ENCODE measurements around the gene VCAN. TPM values are rescaled to one million over a fixed set of nuclear protein-coding genes. Genes with fewer than 3 reads are reported as not detected.

Gene VCAN
- total RNA-seq, 2 experiments from 2014 or later, result under 0.01 TPM; not detected in 1

DNA sequence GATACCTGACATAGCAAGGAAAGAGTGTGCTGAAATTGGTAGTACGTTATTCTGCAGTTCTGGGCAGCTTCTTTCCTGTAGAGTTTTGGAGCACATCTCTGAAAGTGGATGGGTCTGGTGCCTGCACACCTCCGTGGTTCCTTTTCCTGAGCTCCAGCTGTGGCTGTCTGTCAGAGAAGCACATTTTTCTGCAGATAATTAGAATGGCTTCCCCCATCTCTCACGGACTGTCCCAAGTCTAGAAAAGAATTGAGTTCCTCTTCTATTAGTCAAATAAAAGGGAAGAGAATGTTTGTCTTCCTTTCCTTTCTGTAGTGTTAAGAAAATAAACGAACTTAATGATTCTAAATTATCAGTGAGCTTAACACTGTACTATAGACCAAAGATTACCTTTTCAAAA lies 55.7 kb downstream of the VCAN start:
- H3K4me1 ChIP-seq (ENCODE audit: insufficient read depth, low read length, poor library complexity, severe bottlenecking), result no peaks in the 10 kb centered on the region
- CTCF ChIA-PET (ENCODE audit: unreplicated experiment), result no interaction called here
- H3K9me3 ChIP-seq (ENCODE audit: low read length), result no peaks in the 10 kb centered on the region
- H3K9me2 ChIP-seq (ENCODE audit: insufficient read depth, low read length), result no peaks in the 10 kb centered on the region
- no peak overlapping the region for H3K27ac ChIP-seq (ENCODE audit: low read depth, low read length, poor library complexity, severe bottlenecking)
- no peak overlapping the region for H3K4me2 ChIP-seq (ENCODE audit: low read length)
- no peak for TF ChIP-seq EZH2phosphoT487 (IDR thresholded peaks at IDR 0.05; ENCODE audit: borderline replicate concordance, low read depth, low read length)
- TF ChIP-seq, protein P1, sequence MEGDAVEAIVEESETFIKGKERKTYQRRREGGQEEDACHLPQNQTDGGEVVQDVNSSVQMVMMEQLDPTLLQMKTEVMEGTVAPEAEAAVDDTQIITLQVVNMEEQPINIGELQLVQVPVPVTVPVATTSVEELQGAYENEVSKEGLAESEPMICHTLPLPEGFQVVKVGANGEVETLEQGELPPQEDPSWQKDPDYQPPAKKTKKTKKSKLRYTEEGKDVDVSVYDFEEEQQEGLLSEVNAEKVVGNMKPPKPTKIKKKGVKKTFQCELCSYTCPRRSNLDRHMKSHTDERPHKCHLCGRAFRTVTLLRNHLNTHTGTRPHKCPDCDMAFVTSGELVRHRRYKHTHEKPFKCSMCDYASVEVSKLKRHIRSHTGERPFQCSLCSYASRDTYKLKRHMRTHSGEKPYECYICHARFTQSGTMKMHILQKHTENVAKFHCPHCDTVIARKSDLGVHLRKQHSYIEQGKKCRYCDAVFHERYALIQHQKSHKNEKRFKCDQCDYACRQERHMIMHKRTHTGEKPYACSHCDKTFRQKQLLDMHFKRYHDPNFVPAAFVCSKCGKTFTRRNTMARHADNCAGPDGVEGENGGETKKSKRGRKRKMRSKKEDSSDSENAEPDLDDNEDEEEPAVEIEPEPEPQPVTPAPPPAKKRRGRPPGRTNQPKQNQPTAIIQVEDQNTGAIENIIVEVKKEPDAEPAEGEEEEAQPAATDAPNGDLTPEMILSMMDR (conservative IDR thresholded peaks at IDR 0.05; ENCODE audit: low read length), result no peak
- H2AFZ ChIP-seq (ENCODE audit: low read length), result no peak overlapping the region
- H3K4me3 ChIP-seq (ENCODE audit: low read depth, low read length, poor library complexity, severe bottlenecking), result no peak overlapping the region
- intact Hi-C loops (cut with micrococcal nuclease; ENCODE audit: unreplicated experiment), result no loop called here
- H3K36me3 ChIP-seq (ENCODE audit: insufficient read depth, low read length), result no peaks in the 10 kb centered on the region
- POLR2A ChIA-PET, result no interaction called here
- H3K79me2 ChIP-seq (ENCODE audit: insufficient read depth, low read depth, low read length), result no peaks in the 10 kb centered on the region
- no peak for DNase-seq (ENCODE audit: low spot score)
- no peaks in the 10 kb centered on the region for H4K20me1 ChIP-seq (ENCODE audit: insufficient read depth, low read length)
- no TSS peak for BruUV-seq (replicated peaks)

DNA sequence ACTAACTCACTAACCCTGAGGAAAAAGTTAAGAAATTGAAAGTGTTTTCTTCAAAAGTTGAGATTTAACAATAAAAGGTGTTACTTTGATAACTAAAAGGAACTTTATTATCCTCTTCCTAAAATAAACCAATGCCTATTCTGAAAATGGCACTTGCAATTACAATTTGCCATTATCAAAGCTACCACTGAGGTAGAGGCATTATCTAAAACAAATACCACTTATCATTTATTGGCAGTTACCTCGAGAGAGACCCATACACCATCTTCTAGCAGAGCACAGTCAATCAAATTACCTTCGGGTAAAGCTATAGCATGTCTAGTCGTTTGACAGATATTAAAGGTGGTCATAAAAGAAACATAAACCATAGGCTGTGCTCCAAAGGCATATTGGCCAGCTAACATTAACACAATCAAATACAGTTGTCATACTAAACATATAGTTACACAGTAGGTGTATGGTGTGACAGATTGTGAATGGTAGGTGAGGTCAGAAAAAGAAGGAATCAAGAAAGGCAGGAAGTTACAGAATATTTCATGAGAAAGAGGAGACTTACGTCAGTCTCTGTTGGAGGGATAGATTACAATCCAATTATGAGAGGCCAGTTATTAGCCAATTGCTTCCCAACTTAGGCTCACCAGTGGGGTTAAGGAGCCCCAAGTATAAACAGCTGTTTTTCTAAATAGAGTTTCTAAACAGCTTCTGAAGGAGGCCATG lies 56.3 kb downstream of the VCAN start:
- H3K4me1 ChIP-seq (ENCODE audit: insufficient read depth, low read length, poor library complexity, severe bottlenecking), result no peaks in the 10 kb centered on the region
- CTCF ChIA-PET (ENCODE audit: unreplicated experiment), result no interaction called here
- no TSS peak for BruUV-seq (replicated peaks)

DNA sequence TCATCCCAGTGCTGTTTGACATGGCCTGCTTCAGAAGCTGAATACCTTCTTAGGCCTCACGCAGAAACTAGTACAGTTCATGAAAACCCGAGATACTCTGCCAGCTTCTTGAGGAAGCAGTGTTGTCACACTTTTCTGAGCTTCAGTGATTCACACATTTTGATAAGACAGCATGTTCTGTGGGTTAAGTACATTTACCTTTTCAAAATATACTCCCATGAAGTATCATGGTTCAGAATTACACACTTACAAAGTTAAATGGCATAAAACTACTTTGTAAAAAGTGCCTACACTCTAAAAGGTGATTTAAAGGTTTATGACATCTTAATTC lies 56.9 kb downstream of the VCAN start:
- no peak overlapping the region for H3K4me3 ChIP-seq (ENCODE audit: low read depth, low read length, poor library complexity, severe bottlenecking)
- no peaks in the 10 kb centered on the region for H3K4me1 ChIP-seq (ENCODE audit: insufficient read depth, low read length, poor library complexity, severe bottlenecking)
- POLR2A ChIA-PET, result interaction anchor here (0.6 kb wide), 1 partner anchor 1387 kb away, joined by 4 read pairs; no protein-coding TSS in a partner anchor
- TF ChIP-seq EZH2phosphoT487 (IDR thresholded peaks at IDR 0.05; ENCODE audit: borderline replicate concordance, low read depth, low read length), result no peak
- TF ChIP-seq, protein P1 (conservative IDR thresholded peaks at IDR 0.05; ENCODE audit: low read length), result no peak
- no peaks in the 10 kb centered on the region for H3K79me2 ChIP-seq (ENCODE audit: insufficient read depth, low read depth, low read length)
- no peaks in the 10 kb centered on the region for H3K9me3 ChIP-seq (ENCODE audit: low read length)
- no peaks in the 10 kb centered on the region for H3K9me2 ChIP-seq (ENCODE audit: insufficient read depth, low read length)
- no peak overlapping the region for H3K4me2 ChIP-seq (ENCODE audit: low read length)
- no peak overlapping the region for H3K27ac ChIP-seq (ENCODE audit: low read depth, low read length, poor library complexity, severe bottlenecking)
- intact Hi-C loops (cut with micrococcal nuclease; ENCODE audit: unreplicated experiment), result no loop called here
- H4K20me1 ChIP-seq (ENCODE audit: insufficient read depth, low read length), result no peaks in the 10 kb centered on the region
- no peaks in the 10 kb centered on the region for H3K36me3 ChIP-seq (ENCODE audit: insufficient read depth, low read length)
- BruUV-seq (replicated peaks), result no TSS peak
- CTCF ChIA-PET (ENCODE audit: unreplicated experiment), result no interaction called here
- DNase-seq (ENCODE audit: low spot score), result no peak
- H2AFZ ChIP-seq (ENCODE audit: low read length), result no peak overlapping the region

More for the DNA sequence above, 56.3 kb downstream of the VCAN start:
- intact Hi-C loops (cut with micrococcal nuclease; ENCODE audit: unreplicated experiment), result no loop called here
- POLR2A ChIA-PET, result interaction anchor here (0.6 kb wide), 1 partner anchor 1387 kb away, joined by 4 read pairs; no protein-coding TSS in a partner anchor
- H3K36me3 ChIP-seq (ENCODE audit: insufficient read depth, low read length), result no peaks in the 10 kb centered on the region
- no peaks in the 10 kb centered on the region for H3K9me2 ChIP-seq (ENCODE audit: insufficient read depth, low read length)
- H3K4me3 ChIP-seq (ENCODE audit: low read depth, low read length, poor library complexity, severe bottlenecking), result no peak overlapping the region
- no peak for TF ChIP-seq EZH2phosphoT487 (IDR thresholded peaks at IDR 0.05; ENCODE audit: borderline replicate concordance, low read depth, low read length)
- TF ChIP-seq, protein P1 (conservative IDR thresholded peaks at IDR 0.05; ENCODE audit: low read length), result no peak
- H3K79me2 ChIP-seq (ENCODE audit: insufficient read depth, low read depth, low read length), result no peaks in the 10 kb centered on the region
- no peaks in the 10 kb centered on the region for H4K20me1 ChIP-seq (ENCODE audit: insufficient read depth, low read length)
- no peak overlapping the region for H2AFZ ChIP-seq (ENCODE audit: low read length)
- H3K27ac ChIP-seq (ENCODE audit: low read depth, low read length, poor library complexity, severe bottlenecking), result no peak overlapping the region
- no peak for DNase-seq (ENCODE audit: low spot score)
- H3K9me3 ChIP-seq (ENCODE audit: low read length), result no peaks in the 10 kb centered on the region
- no peak overlapping the region for H3K4me2 ChIP-seq (ENCODE audit: low read length)
